HG03571 (cell line): ENCODE measurements around the gene SLC19A3.

Experiments
- ATAC-seq: cut with Tn5 transposase; IDR thresholded peaks from one replicate; pipeline ENCODE4 v1.9.1; 2021; ENCODE audit not compliant: unreplicated experiment

The SLC19A3 gene

DNA sequence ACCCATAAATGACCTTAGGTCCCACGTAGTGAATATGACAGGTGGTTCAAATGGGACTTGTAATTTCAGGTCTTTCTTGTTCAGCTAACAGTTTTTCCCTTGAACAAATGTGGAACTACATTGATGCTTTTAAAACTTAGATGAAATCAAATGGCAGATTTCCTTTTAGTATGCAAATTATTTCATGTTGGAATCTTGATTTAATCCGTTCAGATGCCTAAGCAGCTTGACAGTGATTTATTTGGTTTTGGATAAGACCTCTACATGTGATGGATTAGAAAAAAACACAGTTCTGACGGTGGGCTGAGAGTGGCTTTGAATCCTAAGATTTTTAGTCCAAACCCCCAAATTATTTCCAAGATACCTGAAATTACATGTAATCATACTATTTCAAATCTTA, 83.6 kb downstream of the SLC19A3 start:
- no peak for ATAC-seq
